Ectodermal cell (in vitro differentiated cells): ENCODE measurements around the gene ADGRF4.

ENCODE experiments used
- H3K27ac ChIP-seq: 2 replicates; pipeline ENCODE4 v1.7.0; 2013; ENCODE audit warnings: mild to moderate bottlenecking, low read depth, low read length; ENCODE audit not compliant: insufficient read depth, poor library complexity, severe bottlenecking
- H3K27me3 ChIP-seq: 2 replicates; pipeline ENCODE4 v1.7.0; 2013; ENCODE audit warnings: mild to moderate bottlenecking, low read length; ENCODE audit not compliant: insufficient read depth, control insufficient read depth, poor library complexity, severe bottlenecking
- H3K36me3 ChIP-seq: one replicate; pipeline ENCODE4 v1.7.0; 2013; ENCODE audit warnings: low read length; ENCODE audit not compliant: control insufficient read depth, insufficient read depth
- H3K4me1 ChIP-seq: one replicate; pipeline ENCODE4 v1.7.0; 2013; ENCODE audit warnings: low read length; ENCODE audit not compliant: control insufficient read depth, insufficient read depth
- H3K4me3 ChIP-seq: 2 replicates; pipeline ENCODE4 v1.7.0; 2013; ENCODE audit warnings: low read depth, low read length, control low read depth; ENCODE audit not compliant: insufficient read depth
- H3K9me3 ChIP-seq: 2 replicates; pipeline ENCODE4 v1.7.0; 2013; ENCODE audit warnings: mild to moderate bottlenecking, low read length, moderate library complexity; ENCODE audit not compliant: control insufficient read depth
- WGBS, 2 experiments: methylation state at CpG; one replicate each; pipeline ENCODE4 v1.1.7; 2013; ENCODE audit warnings: missing lambda C conversion rate in 2 of 2; 5-methylcytosine and 5-hydroxymethylcytosine counted together

Gene ADGRF4

GRCh38 chr6:47710295-47710694, 11.9 kb downstream of the ADGRF4 start:
- H3K27ac ChIP-seq: no peak overlapping the region
- no peak overlapping the region for H3K4me3 ChIP-seq
- 94 to 97% methylated on average over 1 of the region's 1 CpG for WGBS, 2 experiments
- H3K4me1 ChIP-seq: no peaks in the 10 kb centered on the region
- H3K36me3 ChIP-seq: no peaks in the 10 kb centered on the region
- H3K27me3 ChIP-seq: no peaks in the 10 kb centered on the region
- H3K9me3 ChIP-seq: no peaks in the 10 kb centered on the region

DNA sequence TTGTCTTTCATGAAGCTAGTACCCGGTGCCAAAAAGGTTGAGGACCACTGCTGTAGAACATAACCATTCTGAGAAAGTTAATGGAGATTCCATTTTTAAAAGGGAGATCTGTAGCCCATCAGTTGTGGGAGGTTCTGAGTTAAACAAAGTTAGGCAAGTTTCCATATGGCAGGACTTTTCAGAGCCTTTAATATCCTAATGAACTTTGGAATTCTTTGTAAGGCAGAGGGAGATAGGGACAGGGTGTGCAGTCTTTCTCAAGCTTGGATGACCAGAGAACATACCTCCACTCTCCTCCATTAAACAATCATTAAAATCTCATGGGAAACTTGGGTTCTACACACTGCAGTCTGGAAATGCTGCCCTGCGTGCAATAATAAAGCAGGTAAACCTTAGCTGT, 14.8 kb downstream of the ADGRF4 start:
- Histone ChIP-seq H3K36me3 (no peaks in the 10 kb centered on the region), H3K27ac (no peak overlapping the region), H3K4me1 (no peaks in the 10 kb centered on the region), H3K27me3 (no peaks in the 10 kb centered on the region), H3K9me3 (no peaks in the 10 kb centered on the region), H3K4me3 (no peak overlapping the region)
- WGBS, 2 experiments: 96 to 98% methylated on average over 2 of the region's 2 CpGs

GRCh38 chr6:47714802-47715201, 16.4 kb downstream of the ADGRF4 start:
- Histone ChIP-seq H3K27me3 (no peaks in the 10 kb centered on the region), H3K4me1 (no peaks in the 10 kb centered on the region), H3K9me3 (no peaks in the 10 kb centered on the region), H3K36me3 (no peaks in the 10 kb centered on the region), H3K4me3 (no peak overlapping the region), H3K27ac (no peak overlapping the region)
- WGBS, 2 experiments: 96 to 98% methylated on average over 4 of the region's 4 CpGs

DNA sequence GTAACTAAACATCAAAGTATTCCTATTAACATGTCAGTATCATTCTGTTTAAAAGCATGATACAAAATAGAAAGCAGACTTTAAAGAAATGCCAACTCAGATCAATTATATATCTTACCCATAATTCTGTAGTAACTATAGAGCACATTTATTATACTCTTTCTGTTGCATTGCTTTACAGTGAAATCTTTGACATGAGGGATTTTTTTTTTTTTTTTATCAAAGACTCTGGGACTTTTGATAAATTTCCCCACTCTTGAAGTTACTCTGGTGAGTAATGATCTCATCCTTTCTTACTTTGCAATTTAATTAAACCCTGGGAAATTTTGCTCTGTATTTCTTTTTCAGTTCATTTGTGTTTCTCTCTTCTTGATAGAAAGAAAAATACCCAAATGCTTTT, 17.4 kb downstream of the ADGRF4 start:
- Histone ChIP-seq H3K27me3 (no peaks in the 10 kb centered on the region), H3K36me3 (no peaks in the 10 kb centered on the region), H3K4me3 (no peak overlapping the region), H3K9me3 (no peaks in the 10 kb centered on the region), H3K27ac (no peak overlapping the region), H3K4me1 (no peaks in the 10 kb centered on the region)

GRCh38 chr6:47716207-47716606, 17.8 kb downstream of the ADGRF4 start:
- Histone ChIP-seq H3K36me3 (no peaks in the 10 kb centered on the region), H3K9me3 (no peaks in the 10 kb centered on the region), H3K4me1 (no peaks in the 10 kb centered on the region), H3K4me3 (no peak overlapping the region), H3K27me3 (no peaks in the 10 kb centered on the region), H3K27ac (no peak overlapping the region)
- WGBS, 2 experiments: 91 to 93% methylated on average over 2 of the region's 2 CpGs

DNA sequence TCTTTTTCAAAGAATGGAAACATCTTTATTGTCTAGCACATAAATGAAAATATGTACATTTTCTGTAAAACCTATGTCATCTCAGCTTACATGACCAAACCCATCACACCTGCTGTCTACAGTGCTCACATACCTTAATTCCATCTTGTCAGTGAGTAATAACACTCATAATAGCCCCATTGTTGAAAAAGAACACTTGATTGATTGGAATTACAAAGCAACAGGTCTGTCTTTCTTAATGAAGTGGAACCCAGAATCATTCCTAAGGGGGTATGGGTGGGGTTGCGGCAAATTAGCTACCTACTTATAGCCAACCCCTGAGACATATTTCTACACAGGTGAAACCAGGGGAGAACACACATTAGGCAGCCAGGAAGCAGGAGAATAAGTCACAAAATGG, 20.2 kb downstream of the ADGRF4 start:
- Histone ChIP-seq H3K9me3 (no peaks in the 10 kb centered on the region), H3K4me3 (no peak overlapping the region), H3K4me1 (no peaks in the 10 kb centered on the region), H3K27ac (no peak overlapping the region), H3K36me3 (no peaks in the 10 kb centered on the region), H3K27me3 (no peaks in the 10 kb centered on the region)
- 0% methylated on average over 1 of the region's 1 CpG; no CpG with 5 or more reads in 1 of the 2 experiments for WGBS, 2 experiments

- 92 to 94% methylated on average over 4 of the region's 4 CpGs for WGBS, 2 experiments
- Histone ChIP-seq H3K4me3 (no peak overlapping the region), H3K27me3 (no peaks in the 10 kb centered on the region), H3K27ac (no peak overlapping the region), H3K9me3 (no peaks in the 10 kb centered on the region), H3K36me3 (no peaks in the 10 kb centered on the region), H3K4me1 (no peaks in the 10 kb centered on the region)
Observed at GRCh38 chr6:47721189-47721588, 22.8 kb downstream of the ADGRF4 start.

DNA sequence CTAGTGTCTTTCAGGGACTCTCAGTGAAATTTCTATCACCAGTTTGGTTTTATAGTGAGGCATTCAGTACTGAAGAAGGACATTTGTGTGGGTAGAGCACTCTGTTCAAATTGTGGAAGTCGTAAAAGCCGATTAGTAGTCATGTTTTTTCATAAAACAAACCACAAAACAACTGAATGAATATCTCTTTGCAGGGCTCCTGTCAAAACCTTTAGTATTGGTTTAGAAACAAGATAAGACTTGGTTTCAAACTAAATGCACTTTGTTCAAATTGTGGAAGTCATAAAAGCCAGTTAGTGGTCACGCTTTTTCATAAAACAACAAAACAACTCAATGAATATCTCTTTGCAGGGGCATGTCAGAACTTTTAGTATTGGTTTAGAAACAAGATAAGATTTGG, 23.8 kb downstream of the ADGRF4 start:
- H3K36me3 ChIP-seq: no peaks in the 10 kb centered on the region
- no peaks in the 10 kb centered on the region for H3K4me1 ChIP-seq
- no peak overlapping the region for H3K4me3 ChIP-seq
- 100% methylated on average over 2 of the region's 3 CpGs; no CpG with 5 or more reads in 1 of the 2 experiments for WGBS, 2 experiments
- no peak overlapping the region for H3K27ac ChIP-seq
- H3K27me3 ChIP-seq: no peaks in the 10 kb centered on the region
- no peaks in the 10 kb centered on the region for H3K9me3 ChIP-seq

DNA sequence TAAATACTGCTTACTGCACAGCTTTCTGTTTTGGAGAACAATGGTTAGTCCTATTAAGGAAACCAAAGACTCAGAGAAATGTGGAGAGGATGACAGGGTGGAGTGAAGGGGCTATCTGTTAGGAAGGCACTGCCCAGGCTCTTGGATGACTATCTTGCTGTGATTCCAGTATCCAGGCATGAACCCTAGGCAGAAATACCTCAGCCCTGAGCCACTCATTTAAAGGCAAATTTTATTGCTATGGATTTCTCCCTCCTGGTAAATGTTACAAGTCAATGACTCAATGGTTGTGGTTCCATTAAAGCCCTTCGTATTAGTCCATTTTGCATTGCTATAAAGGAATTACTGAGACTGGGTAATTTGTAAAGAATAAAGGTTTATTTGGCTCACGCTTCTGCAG, 25.9 kb downstream of the ADGRF4 start:
- H3K4me3 ChIP-seq: no peak overlapping the region
- H3K9me3 ChIP-seq: no peaks in the 10 kb centered on the region
- H3K36me3 ChIP-seq: no peaks in the 10 kb centered on the region
- H3K4me1 ChIP-seq: no peaks in the 10 kb centered on the region
- H3K27ac ChIP-seq: no peak overlapping the region
- WGBS, 2 experiments: 91 to 95% methylated on average over 2 of the region's 2 CpGs
- H3K27me3 ChIP-seq: no peaks in the 10 kb centered on the region

DNA sequence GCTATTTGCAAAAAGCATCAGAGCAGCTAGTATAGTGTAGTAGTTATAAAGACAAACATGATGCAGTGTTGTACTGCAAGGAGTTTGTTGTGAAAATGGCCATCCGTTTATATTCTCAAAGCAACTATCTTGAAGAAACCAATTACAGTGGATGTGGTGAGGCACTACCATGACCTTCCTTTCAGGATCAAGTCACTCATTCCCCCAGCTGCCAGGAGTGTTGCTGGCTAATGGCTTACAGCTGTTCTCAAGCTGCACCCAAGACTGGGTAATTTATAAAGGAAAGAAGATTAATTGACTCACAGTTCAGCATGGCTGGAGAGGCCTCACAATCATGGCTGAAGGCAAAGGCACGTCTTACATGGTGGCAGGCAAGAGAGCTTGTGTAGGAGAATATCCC, 29.0 kb downstream of the ADGRF4 start:
- no peaks in the 10 kb centered on the region for H3K36me3 ChIP-seq
- no peaks in the 10 kb centered on the region for H3K4me1 ChIP-seq
- no peaks in the 10 kb centered on the region for H3K27me3 ChIP-seq
- H3K9me3 ChIP-seq: no peaks in the 10 kb centered on the region
- no peak overlapping the region for H3K27ac ChIP-seq
- no peak overlapping the region for H3K4me3 ChIP-seq
- WGBS, 2 experiments: 50% methylated on average over 2 of the region's 2 CpGs

DNA sequence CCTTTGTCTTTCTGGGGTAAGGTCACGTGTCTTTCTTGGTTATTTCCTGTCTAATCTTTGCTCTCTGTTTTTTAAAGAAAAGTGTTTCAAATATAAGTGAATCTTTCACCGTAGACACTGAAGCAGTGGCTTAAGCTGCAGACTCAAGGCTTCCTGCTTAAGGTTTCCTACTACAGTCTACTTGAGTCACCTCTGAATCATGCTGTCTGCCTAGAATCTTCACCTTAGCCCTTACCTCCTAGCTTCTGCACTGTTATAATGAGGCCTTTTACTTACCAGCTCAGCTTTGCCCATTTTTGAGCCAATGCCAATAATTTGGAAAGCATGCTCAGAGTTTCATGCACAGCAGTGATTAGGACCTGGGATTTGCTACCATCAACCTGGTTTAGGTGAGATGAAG, 30.6 kb downstream of the ADGRF4 start:
- H3K4me3 ChIP-seq: no peak overlapping the region
- WGBS, 2 experiments: 45 to 48% methylated on average over 2 of the region's 2 CpGs
- H3K36me3 ChIP-seq: no peaks in the 10 kb centered on the region
- no peaks in the 10 kb centered on the region for H3K9me3 ChIP-seq
- H3K27me3 ChIP-seq: no peaks in the 10 kb centered on the region
- H3K4me1 ChIP-seq: no peaks in the 10 kb centered on the region
- no peak overlapping the region for H3K27ac ChIP-seq
